HepG2 (cell line): ENCODE data around the gene PEX10. TPM values are rescaled to one million over a fixed set of nuclear protein-coding genes. Genes with fewer than 3 reads are reported as not detected.

Experiments
- BRF2 ChIP-seq: sonication (generic); formaldehyde crosslinking; IDR thresholded peaks from 2 replicates; pipeline ENCODE4 v1.8.1; 2022; ENCODE audit warnings: mild to moderate bottlenecking, missing genetic modification reagents
- CREB3 ChIP-seq: sonication (generic); formaldehyde crosslinking; IDR thresholded peaks from 2 replicates; pipeline ENCODE4 v1.5.0; 2020; ENCODE audit warnings: missing genetic modification reagents
- HNF1A ChIP-seq, 2 experiments: sonication (generic) in 1 of 2; formaldehyde crosslinking in 1 of 2; IDR thresholded peaks; 2 replicates each; pipeline versions ENCODE4 v1.4.0 to v1.6.1; 2016 to 2020; ENCODE audit warnings: borderline replicate concordance in 1 of 2, low read depth in 1 of 2, mild to moderate bottlenecking in 1 of 2, missing genetic modification reagents in 1 of 2
- HNRNPUL1 ChIP-seq: fragments of 200-400 bp; formaldehyde crosslinking; IDR thresholded peaks from 2 replicates; pipeline ENCODE4 v1.6.1; 2017; ENCODE audit warnings: low read depth, mild to moderate bottlenecking, low read length, moderate library complexity
- NFAT5 ChIP-seq: sonication (generic); formaldehyde crosslinking; IDR thresholded peaks from 2 replicates; pipeline ENCODE4 v1.4.0; 2020; ENCODE audit warnings: missing genetic modification reagents
- ONECUT2 ChIP-seq: sonication (generic); formaldehyde crosslinking; IDR thresholded peaks from 2 replicates; pipeline ENCODE4 v1.4.0; 2020; ENCODE audit warnings: missing genetic modification reagents
- PHF21A ChIP-seq: sonication (generic); formaldehyde crosslinking; IDR thresholded peaks from 2 replicates; pipeline ENCODE4 v1.5.0; 2020; ENCODE audit warnings: mild to moderate bottlenecking, missing genetic modification reagents
- PPARG ChIP-seq: conservative IDR thresholded peaks from 2 replicates; pipeline ENCODE4 v1.6.1; 2016; ENCODE audit warnings: missing biosample characterization, missing genetic modification reagents
- RARA ChIP-seq: IDR thresholded peaks from 2 replicates; pipeline ENCODE4 v1.6.1; 2016; ENCODE audit warnings: missing genetic modification reagents, missing compliant biosample characterization
- SMAD1 ChIP-seq: sonication (generic); formaldehyde crosslinking; IDR thresholded peaks from 2 replicates; pipeline ENCODE4 v1.4.0; 2020; ENCODE audit warnings: missing genetic modification reagents, low read depth, mild to moderate bottlenecking, borderline replicate concordance
- SPEN ChIP-seq: sonication (generic); formaldehyde crosslinking; IDR thresholded peaks from 2 replicates; pipeline ENCODE4 v1.5.1; 2020; ENCODE audit warnings: low read depth, mild to moderate bottlenecking, missing genetic modification reagents
- ZBTB21 ChIP-seq: sonication (generic); formaldehyde crosslinking; IDR thresholded peaks from 2 replicates; pipeline ENCODE4 v1.4.0; 2020; ENCODE audit warnings: missing genetic modification reagents
- ZNF207 ChIP-seq: fragments of 450-650 bp; IDR thresholded peaks from 2 replicates; pipeline ENCODE4 v1.6.1; 2016; ENCODE audit warnings: antibody characterized with exemption, borderline replicate concordance
- ZNF276 ChIP-seq: sonication (generic); formaldehyde crosslinking; IDR thresholded peaks from 2 replicates; pipeline ENCODE4 v1.4.0; 2020; ENCODE audit warnings: mild to moderate bottlenecking, low read depth, missing genetic modification reagents
- ZSCAN12 ChIP-seq: sonication (generic); formaldehyde crosslinking; IDR thresholded peaks from 2 replicates; pipeline ENCODE4 v1.9.0; 2021; ENCODE audit warnings: mild to moderate bottlenecking, missing genetic modification reagents
- polyA plus RNA-seq, 8 experiments: library from polyadenylated mRNA; depleted of rRNA in 3 of 8; stranded (reverse) in 7 of 8; unstranded in 1 of 8; fragments of >200 nt; fragmentation: Illumina TruSeq in 4 of 8; extraction: Trizol in 4 of 8; gene quantifications; 2 replicates each; pipeline versions ENCODE4 v1.2.1 to v1.2.3, GENCODE V29; 2011 to 2016; ENCODE audit warnings: low read depth in 4 of 8, missing spikeins in 1 of 8, mixed read lengths in 1 of 8; ENCODE audit not compliant: insufficient read depth in 1 of 8
- total RNA-seq, 5 experiments: library from RNA; depleted of rRNA; stranded (reverse); fragments of >200 nt; fragmentation: Illumina TruSeq; extraction: Trizol; gene quantifications; 2 replicates each; pipeline ENCODE4 v1.2.3, GENCODE V29; 2016; ENCODE audit warnings: low read depth in 1 of 5

The PEX10 gene
- total and polyA plus RNA-seq, 2 of the 13 experiments (the other 11 are each of a cell fraction or from before 2014, with no cell fraction given): 16.1 to 39.6 TPM

- TF ChIP-seq CREB3 (CRISPR knock-in tag) (no peak), ZBTB21 (CRISPR knock-in tag) (no peak), ZSCAN12 (CRISPR knock-in tag) (peak; percentile 78; the same call in 1 of the 2 replicates), NFAT5 (CRISPR knock-in tag) (no peak), PPARG (no peak), ZNF207 (no peak), SPEN (CRISPR knock-in tag) (peak; percentile 13; the same call in 1 of the 2 replicates), HNRNPUL1 (no peak), BRF2 (CRISPR knock-in tag) (0 out of 2 replicates have a peak, but pooled peaks have one; percentile 39), ZNF276 (CRISPR knock-in tag) (no peak), ONECUT2 (CRISPR knock-in tag) (no peak), HNF1A (IDR thresholded peaks at IDR 0.05; ENCODE audit: low read depth) (no peak), HNF1A (CRISPR knock-in tag; IDR thresholded peaks at IDR 0.05; ENCODE audit: borderline replicate concordance) (no peak), RARA (CRISPR knock-in tag) (no peak), SMAD1 (CRISPR knock-in tag) (no peak), PHF21A (CRISPR knock-in tag) (peak; percentile 52)
These were observed 570 bp upstream of the PEX10 start (continued) for GRCh38 chr1:2412773-2413494.
